GM21526 (cell line): ENCODE measurements around the gene SORCS2.

ENCODE experiments used
- ATAC-seq: cut with Tn5 transposase; IDR thresholded peaks from one replicate; pipeline ENCODE4 v1.9.1; 2021; ENCODE audit warnings: moderate library complexity; ENCODE audit not compliant: unreplicated experiment, low FRiP score

The SORCS2 gene

DNA sequence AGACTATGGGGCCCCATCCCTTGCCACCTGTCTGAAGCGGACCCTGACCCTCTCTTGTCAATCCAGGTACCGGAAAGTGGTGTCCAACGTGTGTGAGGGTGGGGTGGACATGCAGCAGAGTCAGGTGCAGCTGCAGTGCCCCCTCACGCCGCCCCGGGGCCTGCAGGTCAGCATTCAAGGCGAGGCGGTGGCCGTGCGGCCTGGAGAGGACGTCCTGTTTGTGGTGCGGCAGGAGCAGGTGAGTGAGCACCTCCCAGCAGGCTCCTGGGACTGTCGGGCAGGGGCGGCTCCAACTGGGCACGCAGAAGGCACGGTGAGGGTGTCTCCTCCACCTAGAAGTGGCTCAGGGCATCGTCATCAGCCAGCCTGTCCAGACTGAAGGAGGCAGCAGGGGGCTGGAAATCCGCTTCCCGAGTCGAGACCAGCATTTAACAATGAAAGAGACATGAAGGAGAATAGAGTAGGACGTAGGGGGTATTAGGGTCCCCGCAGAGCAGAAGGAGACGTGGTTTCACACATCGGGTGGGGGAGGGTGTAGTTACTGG is 525.7 kb downstream of the SORCS2 start:
- no peak for ATAC-seq

GRCh38 chr4:7719354-7720174 is 527.2 kb downstream of the SORCS2 start:
- ATAC-seq: no peak

GRCh38 chr4:7721984-7722551 is 529.7 kb downstream of the SORCS2 start:
- ATAC-seq: no peak

GRCh38 chr4:7722766-7723387 is 530.5 kb downstream of the SORCS2 start:
- no peak for ATAC-seq

DNA sequence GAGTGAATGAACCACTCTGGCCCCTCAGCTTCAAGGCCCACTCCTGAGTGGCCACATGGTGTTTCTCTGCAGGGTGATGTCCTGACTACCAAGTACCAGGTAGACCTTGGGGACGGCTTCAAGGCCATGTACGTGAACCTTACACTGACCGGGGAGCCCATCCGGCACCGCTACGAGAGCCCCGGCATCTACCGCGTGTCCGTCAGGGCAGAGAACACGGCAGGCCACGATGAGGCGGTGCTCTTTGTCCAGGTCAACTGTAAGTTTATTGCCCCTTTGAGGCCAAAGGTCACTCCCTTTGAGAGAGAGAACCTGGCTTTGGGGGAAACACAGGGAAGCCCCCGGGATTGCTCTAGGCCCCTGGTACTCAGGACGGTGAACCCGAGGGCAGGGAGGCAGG is 531.3 kb downstream of the SORCS2 start:
- ATAC-seq: no peak

DNA sequence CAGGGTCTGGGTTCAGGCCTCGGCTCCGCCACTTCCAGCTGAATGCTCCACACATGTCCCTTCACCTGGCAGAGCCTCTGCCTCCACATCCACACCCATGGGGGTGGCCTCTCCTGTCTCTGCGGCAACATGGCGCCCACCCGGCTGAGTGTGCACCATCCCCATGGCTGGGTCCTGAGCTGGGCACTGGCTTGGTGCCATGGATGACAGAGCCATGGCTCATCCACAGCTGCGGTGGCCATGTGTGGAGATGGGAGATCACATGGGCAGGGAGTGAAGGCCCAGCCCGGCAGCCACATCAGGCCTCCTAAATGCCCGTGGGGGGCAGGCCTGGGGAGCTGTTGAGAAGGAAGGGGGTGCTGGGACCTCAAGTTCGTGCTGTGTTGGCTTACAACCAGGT is 533.6 kb downstream of the SORCS2 start:
- ATAC-seq: no peak

DNA sequence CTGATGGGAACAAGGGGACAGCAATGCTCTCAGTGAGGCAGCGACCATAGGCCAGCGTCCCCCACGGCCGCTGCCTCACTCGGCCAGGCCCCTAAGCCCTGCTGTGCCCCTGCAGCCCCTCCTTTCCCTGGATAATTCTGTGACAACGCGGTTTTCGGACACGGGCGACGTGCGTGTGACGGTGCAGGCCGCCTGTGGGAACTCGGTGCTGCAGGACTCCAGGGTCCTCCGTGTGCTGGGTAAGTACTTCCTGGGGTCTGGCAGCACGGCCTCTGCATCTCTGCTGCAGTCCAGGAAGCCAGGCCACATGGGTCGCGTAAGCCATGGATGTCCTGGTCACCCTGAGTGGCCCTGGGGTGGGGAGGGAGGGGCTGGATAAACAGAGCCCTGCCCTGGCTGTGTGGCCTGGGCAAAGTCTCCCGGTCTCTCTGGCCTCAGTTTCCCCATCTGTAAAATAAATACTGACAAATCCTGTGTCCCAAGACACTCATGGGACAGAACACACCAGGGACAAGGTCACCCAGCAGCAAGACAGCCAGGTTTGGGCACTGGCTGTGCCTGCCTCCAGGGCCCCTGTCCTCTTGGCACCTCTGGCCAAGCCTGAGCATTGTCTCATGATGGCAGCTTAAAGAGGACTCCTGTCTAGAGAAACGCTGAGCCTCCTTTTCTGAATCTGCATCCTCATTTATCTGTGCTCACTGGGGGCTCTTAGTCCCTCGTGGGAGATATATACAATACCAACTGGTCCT is 534.5 kb downstream of the SORCS2 start:
- ATAC-seq: no peak

DNA sequence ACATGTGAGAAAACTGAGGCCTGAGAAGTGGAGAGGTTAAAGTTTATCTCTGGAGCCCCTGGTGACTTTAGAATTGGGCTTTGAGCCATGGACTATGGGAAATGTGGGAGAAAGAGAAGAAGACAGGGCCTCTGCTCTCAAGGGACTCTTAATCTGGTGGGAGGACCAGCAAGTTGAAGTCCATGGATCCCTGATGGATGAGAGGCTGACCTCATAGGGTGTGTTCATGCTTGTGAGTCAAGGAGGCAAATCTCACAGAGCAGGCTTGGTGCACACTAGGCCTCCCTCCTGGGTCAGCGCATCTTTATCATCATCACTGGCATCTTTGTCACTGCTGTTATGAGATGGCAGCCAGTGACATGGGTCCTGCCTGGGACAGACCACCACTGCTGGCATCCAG is 535.4 kb downstream of the SORCS2 start:
- no peak for ATAC-seq

DNA sequence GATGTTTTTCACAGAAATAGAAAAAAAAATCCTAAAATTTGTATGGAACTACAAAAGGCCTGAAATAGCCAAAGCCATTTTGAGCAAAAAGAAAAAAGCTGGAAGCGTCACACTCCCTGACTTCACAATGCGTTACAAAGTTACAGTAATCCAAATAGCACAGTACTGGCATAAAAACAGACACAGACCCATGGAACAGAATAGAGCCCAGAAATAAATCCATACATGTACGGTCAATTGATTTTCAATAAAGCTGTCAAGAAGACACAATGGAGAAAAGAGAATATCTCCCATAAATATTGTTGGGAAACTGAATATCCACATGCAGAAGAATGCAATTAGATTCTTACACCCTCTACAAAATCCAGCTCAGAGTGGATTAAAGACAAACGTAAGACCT is 539.1 kb downstream of the SORCS2 start:
- no peak for ATAC-seq

DNA sequence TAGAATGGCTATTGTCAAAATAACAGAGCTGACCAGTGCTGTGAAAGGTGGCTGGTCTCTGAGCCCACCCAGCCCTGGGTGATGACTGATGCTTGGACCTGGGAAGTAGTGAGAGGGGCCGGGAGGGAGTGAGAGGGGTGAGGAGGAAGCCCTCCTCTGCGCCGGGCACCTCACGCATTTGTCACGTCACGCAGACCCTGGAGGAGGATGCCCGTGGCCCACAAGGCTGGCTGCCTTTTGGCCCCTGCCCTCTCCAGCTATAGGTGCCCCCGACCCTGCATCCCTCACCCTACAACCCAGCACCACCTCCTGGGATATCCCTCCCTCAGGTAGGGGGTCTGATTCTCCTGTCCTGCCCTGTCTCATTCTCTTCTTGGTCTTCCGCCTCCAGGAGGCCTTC is 539.9 kb downstream of the SORCS2 start:
- ATAC-seq: no peak

- no peak for ATAC-seq
Measured at GRCh38 chr4:7733201-7733600, 540.9 kb downstream of the SORCS2 start.

DNA sequence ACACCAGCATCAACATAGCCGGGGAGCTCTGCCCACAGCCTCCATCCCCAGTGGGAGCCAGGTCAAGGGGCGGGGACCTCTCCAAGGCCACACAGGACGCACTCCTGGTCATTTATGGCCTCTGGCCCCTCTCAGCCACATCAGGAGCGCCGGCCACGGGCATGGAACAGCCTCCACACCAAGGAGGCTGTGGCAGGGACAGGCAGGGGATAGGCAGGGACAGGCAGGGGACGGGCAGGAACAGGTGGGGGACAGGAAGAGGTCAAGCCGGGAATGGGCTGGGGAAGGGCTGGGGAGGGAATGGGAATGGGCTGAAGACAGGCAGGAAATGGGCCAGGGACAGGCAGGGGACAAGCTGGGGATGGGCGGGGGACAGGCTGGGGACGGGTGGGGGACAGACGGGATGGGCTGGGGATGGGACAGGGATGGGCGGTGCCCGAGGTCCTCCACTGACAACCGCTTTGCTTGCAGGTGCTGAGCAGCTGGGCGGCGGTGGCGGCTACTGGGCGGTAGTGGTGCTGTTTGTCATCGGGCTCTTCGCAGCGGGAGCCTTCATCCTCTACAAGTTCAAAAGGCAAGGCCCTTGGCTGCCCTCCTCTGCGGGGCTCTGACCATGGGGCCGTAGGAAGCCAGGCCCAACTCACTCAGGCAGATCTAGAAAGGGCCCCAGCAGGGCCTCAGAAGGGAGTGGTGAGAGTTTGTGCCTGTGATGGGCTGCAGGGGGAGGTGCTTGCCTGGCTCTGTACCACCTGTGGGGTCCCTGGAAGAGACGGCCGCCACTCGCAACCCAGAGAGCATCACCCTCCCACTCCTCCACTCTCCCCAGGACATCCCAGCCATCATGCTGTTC is 541.7 kb downstream of the SORCS2 start:
- no peak for ATAC-seq

DNA sequence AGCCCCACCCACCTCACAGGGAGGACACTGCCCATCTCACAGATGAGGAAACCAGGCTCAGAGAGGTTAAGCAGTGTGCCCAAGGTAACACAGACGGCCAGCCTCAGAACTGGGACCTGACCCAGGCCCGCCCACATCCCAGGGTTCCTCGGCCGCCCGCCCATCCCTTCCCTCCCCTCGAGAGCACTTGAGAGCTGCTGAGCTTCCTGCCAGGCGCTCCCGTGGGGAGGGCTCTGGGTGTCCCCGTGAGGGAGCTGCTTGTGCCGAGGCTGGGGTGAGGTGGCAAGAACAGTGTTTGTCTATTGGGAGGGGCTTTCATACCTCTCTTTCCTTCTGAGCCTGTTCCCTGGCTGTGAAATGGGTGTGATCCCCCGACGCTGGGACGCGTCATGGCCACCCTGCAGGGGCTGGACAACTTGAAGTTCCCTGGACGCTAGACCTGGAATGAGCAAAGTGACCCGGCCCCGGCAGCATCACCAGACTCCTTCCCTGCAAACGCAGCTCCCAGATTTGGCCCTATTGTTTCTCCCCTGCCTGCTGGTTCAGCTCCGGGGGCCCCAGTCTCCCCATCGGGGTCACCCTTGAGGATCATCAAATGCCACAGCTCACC is 542.4 kb downstream of the SORCS2 start:
- ATAC-seq: no peak

- ATAC-seq: no peak
Measured at GRCh38 chr4:7735395-7735794, 543.1 kb downstream of the SORCS2 start.

DNA sequence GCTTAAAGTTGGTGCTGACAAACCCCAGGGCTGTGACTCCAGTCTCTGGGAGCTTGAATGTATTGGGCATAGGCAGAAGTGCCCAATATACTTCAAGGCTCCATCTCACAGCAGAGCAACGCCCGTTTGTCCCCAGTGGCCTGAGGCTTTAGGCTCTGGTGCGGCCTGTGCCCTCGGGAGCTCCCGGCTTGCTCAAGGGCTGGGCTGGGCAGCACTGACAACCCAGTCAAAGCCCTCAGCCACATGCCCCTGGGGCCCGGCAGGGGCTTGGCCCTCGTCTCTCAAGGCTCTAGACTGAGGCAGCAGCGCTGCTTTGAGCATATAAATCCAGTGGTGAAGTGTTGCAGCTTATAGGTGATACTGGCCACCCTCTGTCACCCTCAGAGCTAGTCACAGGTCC is 543.6 kb downstream of the SORCS2 start:
- ATAC-seq: no peak

DNA sequence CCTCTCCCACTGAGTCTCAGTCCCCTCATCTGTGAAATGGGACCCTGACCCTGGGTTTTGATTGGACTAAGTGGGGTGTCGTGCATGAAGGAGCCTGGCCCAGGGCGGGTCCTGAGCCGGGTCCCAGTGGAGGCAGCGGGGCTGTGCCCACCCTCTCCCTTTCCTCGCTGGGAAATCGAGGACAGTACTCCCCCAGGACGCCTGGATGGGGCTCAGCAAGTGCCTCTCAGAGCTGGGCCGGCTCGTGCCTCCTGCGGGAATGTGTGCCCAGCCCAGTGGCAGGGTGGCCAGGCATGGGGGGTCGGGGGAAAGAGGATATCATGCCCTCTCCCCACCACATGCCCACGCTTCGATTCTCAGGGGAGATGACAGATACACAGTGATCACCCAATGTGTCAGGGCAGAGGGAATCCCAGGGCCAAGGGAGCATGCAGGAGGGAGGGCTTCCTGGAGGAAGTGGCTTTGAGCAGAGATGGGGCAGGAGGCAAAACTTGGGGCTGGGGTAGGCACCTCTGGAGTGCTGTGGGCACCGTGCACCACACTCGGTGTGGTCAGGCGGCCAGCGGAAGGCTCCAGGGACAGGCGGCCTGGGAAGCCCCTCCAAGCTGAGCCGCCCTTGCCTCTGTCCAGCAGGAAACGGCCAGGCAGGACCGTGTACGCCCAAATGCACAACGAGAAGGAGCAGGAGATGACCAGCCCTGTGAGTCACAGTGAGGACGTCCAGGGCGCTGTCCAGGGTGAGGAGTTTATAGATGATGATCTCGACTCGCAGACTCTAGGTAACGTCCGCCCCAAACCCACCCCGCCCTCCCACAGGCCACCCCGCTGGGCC is 544.3 kb downstream of the SORCS2 start:
- no peak for ATAC-seq

DNA sequence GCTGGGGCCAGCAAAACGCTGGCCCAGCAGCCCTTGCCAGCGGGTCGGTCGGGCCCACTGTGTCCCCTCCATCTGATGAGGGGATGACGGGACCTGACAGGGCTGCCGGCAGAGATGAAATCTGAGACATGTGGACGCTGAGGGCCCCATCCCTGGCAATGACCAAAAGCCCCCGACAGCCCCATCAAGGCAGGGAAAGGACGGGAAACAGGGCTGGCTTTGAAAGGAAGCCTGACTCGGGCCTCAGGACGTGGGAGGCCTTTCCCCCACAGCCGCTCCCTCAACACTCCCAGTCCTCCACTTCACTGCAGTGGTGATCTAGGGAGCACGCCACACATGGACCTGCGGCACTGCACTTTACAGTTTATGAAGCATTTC is 544.9 kb downstream of the SORCS2 start:
- ATAC-seq: no peak

DNA sequence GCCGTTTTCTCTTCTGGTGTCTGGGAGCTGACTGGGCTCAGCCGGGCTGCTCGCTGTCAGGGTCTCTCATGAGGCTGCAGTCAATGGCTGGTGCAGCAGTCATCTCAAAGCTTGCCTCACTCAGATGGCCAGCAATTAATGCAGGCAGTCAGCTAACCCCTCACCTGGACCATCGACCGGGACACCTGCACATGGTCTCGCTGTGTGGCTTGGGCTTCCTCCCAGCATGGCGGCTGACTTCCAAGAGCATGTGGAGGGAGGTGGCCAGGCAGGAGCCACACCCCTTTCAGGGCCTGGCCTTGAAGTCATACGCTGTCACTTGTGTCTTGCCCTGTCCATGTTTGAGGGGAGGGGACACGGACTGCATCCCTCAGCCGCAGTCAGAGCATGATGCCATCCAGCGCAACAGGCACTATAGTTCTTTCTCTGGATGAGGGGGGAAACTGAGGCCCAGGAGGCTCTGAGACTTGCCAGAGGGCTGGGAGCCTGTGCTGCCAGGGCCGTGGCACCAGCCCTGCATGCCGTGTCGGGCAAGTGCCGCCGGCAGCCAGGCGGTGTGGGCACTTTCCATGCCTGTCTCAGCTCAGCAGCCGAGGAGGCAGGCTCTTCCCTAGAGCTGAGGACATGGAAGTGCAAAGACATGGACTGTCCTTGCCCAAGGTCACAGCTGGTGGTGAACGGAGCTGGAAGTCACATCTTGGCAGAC is 545.6 kb downstream of the SORCS2 start:
- ATAC-seq: no peak
